ENCODE data around the gene LRRC3. TPM values are rescaled to one million over a fixed set of nuclear protein-coding genes. Genes with fewer than 3 reads are reported as not detected.

The LRRC3 gene
- total RNA-seq, 1 experiment from 2014 or later = 0.48 TPM

DNA sequence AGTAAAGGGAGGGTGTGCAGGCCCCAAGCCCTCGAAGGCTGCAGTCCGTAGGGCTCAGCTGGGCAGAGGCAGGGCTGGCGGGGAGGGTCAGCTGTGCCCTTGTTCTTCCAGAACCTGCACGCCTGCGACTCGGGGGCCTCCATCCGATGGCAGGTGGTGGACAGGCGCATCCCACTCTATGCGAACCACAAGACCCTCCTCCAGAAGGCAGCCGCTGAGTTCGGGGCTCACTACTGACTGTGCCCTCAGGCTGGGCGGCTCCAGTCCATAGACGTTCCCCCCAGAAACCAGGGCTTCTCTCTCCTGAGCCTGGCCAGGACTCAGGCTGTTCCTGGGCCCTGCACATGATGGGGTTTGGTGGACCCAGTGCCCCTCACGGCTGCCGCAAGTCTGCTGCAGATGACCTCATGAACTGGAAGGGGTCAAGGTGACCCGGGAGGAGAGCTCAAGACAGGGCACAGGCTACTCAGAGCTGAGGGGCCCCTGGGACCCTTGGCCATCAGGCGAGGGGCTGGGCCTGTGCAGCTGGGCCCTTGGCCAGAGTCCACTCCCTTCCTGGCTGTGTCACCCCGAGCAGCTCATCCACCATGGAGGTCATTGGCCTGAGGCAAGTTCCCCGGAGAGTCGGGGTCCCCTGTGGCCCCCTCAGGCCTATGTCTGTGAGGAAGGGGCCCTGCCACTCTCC lies 13.6 kb upstream of the LRRC3 start:
- intact Hi-C loops (cut with micrococcal nuclease; ENCODE audit: unreplicated experiment) = no loop called here
- CTCF ChIA-PET = no interaction called here
- H3K79me2 ChIP-seq (ENCODE audit: low read depth) = no peaks in the 10 kb centered on the region
- POLR2A ChIA-PET (ENCODE audit: unreplicated experiment) = no interaction called here
- H3K27me3 ChIP-seq (ENCODE audit: insufficient read depth, low read depth) = peaks cover 60% of the 10 kb centered on the region
- no peak for DNase-seq
- H3F3A ChIP-seq (ENCODE audit: insufficient read depth, low read depth) = no peaks in the 10 kb centered on the region
- no peaks in the 10 kb centered on the region for H3K9me2 ChIP-seq (ENCODE audit: insufficient read depth)
- no peaks in the 10 kb centered on the region for H3K36me3 ChIP-seq (ENCODE audit: low read depth)
- H3K4me1 ChIP-seq (replicated peaks; ENCODE audit: insufficient read depth) = no peaks in the 10 kb centered on the region
- BruUV-seq (replicated peaks) = no TSS peak
- no peaks in the 10 kb centered on the region for H3K9me3 ChIP-seq (ENCODE audit: insufficient read depth, low read depth)
- H4K20me1 ChIP-seq (ENCODE audit: insufficient read depth) = no peaks in the 10 kb centered on the region
- H3K4me3 ChIP-seq = no peak overlapping the region
- H3K27ac ChIP-seq = no peak overlapping the region
- no peak overlapping the region for H2AFZ ChIP-seq
- no peak overlapping the region for H3K4me2 ChIP-seq
- no peak for TF ChIP-seq EZH2 (IDR thresholded peaks at IDR 0.05; ENCODE audit: low read depth)
- TF ChIP-seq, protein P1, sequence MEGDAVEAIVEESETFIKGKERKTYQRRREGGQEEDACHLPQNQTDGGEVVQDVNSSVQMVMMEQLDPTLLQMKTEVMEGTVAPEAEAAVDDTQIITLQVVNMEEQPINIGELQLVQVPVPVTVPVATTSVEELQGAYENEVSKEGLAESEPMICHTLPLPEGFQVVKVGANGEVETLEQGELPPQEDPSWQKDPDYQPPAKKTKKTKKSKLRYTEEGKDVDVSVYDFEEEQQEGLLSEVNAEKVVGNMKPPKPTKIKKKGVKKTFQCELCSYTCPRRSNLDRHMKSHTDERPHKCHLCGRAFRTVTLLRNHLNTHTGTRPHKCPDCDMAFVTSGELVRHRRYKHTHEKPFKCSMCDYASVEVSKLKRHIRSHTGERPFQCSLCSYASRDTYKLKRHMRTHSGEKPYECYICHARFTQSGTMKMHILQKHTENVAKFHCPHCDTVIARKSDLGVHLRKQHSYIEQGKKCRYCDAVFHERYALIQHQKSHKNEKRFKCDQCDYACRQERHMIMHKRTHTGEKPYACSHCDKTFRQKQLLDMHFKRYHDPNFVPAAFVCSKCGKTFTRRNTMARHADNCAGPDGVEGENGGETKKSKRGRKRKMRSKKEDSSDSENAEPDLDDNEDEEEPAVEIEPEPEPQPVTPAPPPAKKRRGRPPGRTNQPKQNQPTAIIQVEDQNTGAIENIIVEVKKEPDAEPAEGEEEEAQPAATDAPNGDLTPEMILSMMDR (conservative IDR thresholded peaks at IDR 0.05) = no peak

DNA sequence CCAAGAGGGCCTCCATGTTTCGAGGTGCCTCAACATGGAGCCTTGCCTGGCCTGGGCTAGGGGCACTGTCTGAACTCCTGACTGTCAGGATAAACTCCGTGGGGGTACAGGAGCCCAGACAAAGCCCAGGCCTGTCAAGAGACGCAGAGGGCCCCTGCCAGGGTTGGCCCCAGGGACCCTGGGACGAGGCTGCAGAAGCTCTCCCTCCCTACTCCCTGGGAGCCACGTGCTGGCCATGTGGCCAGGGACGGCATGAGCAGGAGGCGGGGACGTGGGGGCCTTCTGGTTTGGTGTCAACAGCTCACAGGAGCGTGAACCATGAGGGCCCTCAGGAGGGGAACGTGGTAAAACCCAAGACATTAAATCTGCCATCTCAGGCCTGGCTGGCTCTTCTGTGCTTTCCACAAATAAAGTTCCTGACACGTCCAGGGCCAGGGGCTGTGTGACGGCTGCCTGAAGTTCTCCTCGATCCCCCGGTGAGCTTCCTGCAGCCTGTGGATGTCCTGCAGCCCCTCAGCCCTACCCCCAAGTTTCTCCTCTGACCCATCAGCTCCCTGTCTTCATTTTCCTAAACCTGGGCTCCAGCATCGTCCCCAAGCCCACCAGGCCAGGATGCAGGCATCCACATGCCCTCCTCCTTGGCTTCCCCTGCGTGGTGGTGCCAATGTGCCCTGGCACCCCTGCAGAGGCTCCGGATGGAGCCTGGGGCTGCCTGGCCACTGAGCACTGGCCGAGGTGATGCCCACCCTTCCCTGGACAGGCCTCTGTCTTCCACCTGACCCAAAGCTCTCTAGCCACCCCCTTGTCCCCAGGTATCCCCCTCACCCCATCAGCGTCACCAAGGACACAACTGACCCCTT lies 12.8 kb upstream of the LRRC3 start:
- no peak overlapping the region for H3K27ac ChIP-seq
- DNase-seq = no peak
- intact Hi-C loops (cut with micrococcal nuclease; ENCODE audit: unreplicated experiment) = no loop called here
- no peaks in the 10 kb centered on the region for H3K9me3 ChIP-seq (ENCODE audit: insufficient read depth, low read depth)
- no TSS peak for BruUV-seq (replicated peaks)
- H3K27me3 ChIP-seq (ENCODE audit: insufficient read depth, low read depth) = peaks cover 63% of the 10 kb centered on the region
- no peaks in the 10 kb centered on the region for H4K20me1 ChIP-seq (ENCODE audit: insufficient read depth)
- no peaks in the 10 kb centered on the region for H3K36me3 ChIP-seq (ENCODE audit: low read depth)
- no peaks in the 10 kb centered on the region for H3K79me2 ChIP-seq (ENCODE audit: low read depth)
- no peak overlapping the region for H3K4me2 ChIP-seq
- ChIA-PET CTCF (no interaction called here), POLR2A (ENCODE audit: unreplicated experiment) (no interaction called here)
- H3F3A ChIP-seq (ENCODE audit: insufficient read depth, low read depth) = no peaks in the 10 kb centered on the region
- no peak overlapping the region for H2AFZ ChIP-seq
- TF ChIP-seq, protein P1 (conservative IDR thresholded peaks at IDR 0.05) = no peak
- no peak for TF ChIP-seq EZH2 (IDR thresholded peaks at IDR 0.05; ENCODE audit: low read depth)
- H3K9me2 ChIP-seq (ENCODE audit: insufficient read depth) = no peaks in the 10 kb centered on the region
- H3K4me1 ChIP-seq (replicated peaks; ENCODE audit: insufficient read depth) = no peaks in the 10 kb centered on the region
- no peak overlapping the region for H3K4me3 ChIP-seq

DNA sequence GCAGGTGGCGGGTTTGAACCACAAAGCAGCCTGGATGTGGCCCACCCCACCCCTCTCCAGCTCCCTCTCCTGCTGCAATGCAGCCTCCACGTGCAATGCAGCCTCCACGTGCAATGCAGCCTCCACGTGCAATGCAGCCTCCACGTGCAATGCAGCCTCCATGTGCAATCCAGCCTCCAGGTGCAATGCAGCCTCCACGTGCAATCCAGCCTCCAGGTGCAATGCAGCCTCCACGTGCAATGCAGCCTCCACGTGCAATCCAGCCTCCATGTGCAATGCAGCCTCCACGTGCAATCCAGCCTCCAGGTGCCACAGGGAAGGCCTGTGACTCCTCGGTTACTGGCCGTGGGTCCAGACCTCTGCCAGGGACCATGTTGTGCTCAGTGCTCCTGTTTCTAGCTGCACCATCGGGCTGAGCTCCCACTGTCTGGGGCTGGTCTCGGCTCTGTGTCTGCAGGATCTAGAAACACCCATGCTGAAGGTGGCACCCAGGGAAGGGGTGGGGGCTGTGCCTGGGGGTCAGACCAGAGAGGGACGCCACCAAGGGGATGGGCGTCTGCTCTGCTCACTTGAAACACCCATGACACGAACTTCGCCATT lies 11.9 kb upstream of the LRRC3 start:
- H3K4me3 ChIP-seq = no peak overlapping the region
- BruUV-seq (replicated peaks) = no TSS peak
- ChIA-PET CTCF (no interaction called here), POLR2A (ENCODE audit: unreplicated experiment) (no interaction called here)
- no peak for DNase-seq
- no peaks in the 10 kb centered on the region for H3K9me2 ChIP-seq (ENCODE audit: insufficient read depth)
- H3K27ac ChIP-seq = no peak overlapping the region
- H3K9me3 ChIP-seq (ENCODE audit: insufficient read depth, low read depth) = no peaks in the 10 kb centered on the region
- H3K27me3 ChIP-seq (ENCODE audit: insufficient read depth, low read depth) = peaks cover 70% of the 10 kb centered on the region
- H4K20me1 ChIP-seq (ENCODE audit: insufficient read depth) = no peaks in the 10 kb centered on the region
- no peaks in the 10 kb centered on the region for H3F3A ChIP-seq (ENCODE audit: insufficient read depth, low read depth)
- H3K36me3 ChIP-seq (ENCODE audit: low read depth) = no peaks in the 10 kb centered on the region
- intact Hi-C loops (cut with micrococcal nuclease; ENCODE audit: unreplicated experiment) = no loop called here
- no peak overlapping the region for H2AFZ ChIP-seq
- TF ChIP-seq, protein P1 (conservative IDR thresholded peaks at IDR 0.05) = no peak
- no peak for TF ChIP-seq EZH2 (IDR thresholded peaks at IDR 0.05; ENCODE audit: low read depth)
- no peaks in the 10 kb centered on the region for H3K79me2 ChIP-seq (ENCODE audit: low read depth)
- H3K4me2 ChIP-seq = no peak overlapping the region
- H3K4me1 ChIP-seq (replicated peaks; ENCODE audit: insufficient read depth) = no peaks in the 10 kb centered on the region
